Erythroblast (primary cell): ENCODE measurements around the gene BPIFA1.

ENCODE experiments used
- DNase-seq, 2 experiments: peaks; one replicate each; lab custom pipeline; 2025; lab: John Stamatoyannopoulos, UW
- GATA1 ChIP-seq: IDR thresholded peaks from 2 replicates; pipeline ENCODE4 v1.6.1; 2011; ENCODE audit warnings: low read depth, mild to moderate bottlenecking, control low read depth, low read length, moderate library complexity
- POLR2A ChIP-seq: IDR thresholded peaks from 2 replicates; pipeline ENCODE4 v1.6.1; 2011; ENCODE audit warnings: mild to moderate bottlenecking, low read length

Gene BPIFA1

DNA sequence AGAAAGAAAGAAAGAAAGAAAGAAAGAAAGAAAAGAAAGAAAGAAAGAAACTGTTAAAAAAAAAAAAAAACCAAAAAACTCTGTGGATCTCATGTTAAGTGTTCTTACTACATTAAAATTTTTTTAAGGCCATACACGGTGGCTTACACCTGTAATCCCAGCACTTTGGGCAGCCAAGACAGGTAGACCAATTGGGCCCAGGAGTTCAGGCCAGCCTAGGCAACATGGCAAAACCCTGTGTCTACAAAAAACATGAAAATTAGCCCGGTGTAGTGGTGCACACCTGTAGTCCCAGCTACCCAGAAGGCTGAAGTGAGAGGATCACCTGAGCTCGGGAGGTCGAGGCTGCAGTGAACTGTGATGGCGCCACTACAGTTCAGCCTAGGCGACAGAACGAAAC is 4.6 kb upstream of the BPIFA1 start:
- no peak for DNase-seq
- TF ChIP-seq POLR2A (no peak), GATA1 (no peak)

DNA sequence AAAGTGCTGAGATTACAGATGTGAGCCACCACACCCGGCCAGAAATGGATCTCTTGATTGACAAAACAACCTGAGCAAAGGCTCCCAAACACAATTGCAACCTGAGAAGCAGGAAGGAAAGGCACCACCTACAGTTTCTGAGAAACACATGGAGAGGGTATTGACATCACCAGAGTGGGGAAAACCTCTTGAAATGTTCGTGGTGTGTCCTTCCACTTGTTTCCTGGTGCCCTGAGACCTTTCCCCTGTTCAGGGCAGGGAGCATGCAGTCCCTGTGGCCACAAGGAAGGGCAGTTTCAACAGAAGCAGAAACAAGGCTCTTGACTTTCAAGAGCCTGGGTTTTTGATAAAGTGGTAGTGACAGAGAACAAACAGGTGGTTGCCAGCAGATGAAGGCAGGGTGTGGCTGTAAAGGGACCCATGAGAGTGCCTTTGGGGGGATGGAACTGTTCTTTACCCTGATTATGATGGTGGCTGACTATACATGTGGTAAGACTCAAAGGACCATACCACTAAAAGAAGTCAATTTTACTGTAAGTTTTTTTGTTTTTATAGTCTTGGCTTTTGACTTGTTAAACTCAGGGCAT is 3.2 kb upstream of the BPIFA1 start:
- TF ChIP-seq GATA1 = no peak
- no peak for TF ChIP-seq POLR2A
- no peak for DNase-seq

DNA sequence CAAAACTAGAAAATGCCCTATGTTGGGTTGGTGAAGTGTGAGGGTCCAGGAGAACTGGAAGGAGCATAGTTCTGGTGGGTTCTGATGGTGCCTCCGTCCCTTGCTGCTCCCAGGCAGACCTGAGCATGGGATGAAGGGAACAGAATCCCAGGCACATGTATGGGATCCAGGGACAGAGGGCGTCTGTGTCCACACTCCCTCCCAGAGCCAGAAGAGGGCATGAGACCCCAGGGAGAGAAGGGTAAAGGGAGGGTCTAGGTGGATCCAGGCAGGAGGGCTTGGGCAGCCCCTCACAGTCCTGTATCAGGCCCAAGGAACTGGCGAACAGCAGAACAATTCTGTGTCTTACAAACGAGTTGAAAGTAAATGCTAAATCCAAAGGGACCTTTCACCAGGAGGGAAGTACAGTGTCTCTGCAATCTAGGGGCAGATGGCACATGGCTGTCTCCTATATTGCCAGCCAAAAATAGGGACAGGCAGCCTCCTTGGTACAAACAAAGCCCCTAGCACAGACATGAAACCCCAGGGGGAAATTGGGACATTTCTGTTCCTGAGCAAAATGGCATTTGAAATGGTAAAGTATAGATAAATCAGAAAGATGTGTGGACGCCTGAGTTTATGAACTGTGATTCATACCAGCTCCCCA is 2.5 kb upstream of the BPIFA1 start:
- TF ChIP-seq GATA1 (no peak), POLR2A (no peak)
- DNase-seq = no peak

DNA sequence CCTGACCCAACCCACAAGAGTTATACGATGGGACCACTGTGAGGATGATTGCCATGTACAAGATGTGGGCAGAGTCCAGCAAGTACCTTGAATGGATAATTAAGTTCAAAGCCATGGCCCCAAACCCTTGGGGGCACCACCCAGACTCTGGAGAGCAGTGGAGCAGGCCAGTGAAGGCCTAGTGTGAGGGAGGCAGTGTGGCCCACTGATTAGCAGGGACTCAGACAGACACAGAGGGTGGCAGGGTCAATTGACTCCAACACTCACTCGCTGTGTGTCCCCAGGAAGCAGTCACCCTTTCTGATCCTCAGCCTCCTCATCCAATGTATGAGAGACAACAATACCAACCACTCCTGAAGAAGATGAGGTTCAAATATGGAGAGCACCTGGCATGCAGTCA is 1.7 kb upstream of the BPIFA1 start:
- no peak for DNase-seq
- TF ChIP-seq POLR2A (no peak), GATA1 (no peak)

DNA sequence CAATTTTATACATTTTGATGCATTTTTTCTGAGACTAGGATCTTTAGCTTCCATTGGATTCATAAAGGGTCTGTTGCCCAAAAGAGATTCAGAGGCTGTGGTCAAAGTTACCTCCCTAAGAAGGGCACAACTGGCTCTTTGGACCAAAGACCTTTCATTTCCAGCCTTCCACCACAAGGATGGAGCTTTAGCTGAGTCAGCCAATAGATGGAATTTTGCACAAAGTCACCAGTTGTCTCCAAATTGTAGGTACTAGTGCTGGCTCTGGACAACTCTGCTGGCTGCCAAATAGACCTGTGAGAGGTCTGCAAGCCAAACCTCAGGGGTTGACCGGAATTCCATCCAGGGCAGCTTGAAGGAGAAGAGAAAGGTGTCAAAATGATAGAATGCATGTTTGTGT is 555 bp downstream of the BPIFA1 start:
- no peak for DNase-seq
- TF ChIP-seq POLR2A (no peak), GATA1 (no peak)

DNA sequence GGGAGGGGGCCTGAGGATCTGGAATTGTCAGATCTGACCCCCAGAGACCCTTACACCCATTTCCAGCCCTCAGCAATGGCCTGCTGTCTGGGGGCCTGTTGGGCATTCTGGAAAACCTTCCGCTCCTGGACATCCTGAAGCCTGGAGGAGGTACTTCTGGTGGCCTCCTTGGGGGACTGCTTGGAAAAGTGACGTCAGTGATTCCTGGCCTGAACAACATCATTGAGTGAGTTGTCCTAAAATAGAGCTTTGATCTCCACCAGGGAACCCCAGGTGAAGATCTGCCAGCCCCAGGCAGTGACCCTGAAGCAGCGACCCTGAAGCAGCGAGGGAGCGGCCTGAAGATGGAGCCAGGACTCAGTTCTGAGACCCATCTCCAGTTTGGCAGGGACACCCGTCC is 2.2 kb downstream of the BPIFA1 start:
- DNase-seq = no peak
- TF ChIP-seq POLR2A (no peak), GATA1 (no peak)

DNA sequence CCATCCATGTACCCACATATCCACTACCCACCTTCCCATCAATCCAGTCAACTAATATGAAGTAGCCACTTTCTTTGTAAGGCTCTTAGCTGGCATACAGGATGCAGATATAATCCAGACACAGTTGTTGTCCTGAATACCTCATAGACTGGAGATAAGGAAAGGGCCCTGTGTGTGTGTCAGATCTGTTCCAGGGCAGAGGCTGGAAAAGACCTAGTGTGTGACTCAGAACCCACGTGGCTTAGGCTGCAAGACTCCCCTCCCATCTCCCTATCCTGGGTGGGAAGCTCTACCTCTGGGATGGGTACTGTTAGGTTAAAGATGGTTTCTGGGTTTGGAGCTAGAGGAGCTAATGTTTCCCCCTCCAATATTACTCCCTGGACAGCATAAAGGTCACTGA is 3.6 kb downstream of the BPIFA1 start:
- TF ChIP-seq GATA1 (no peak), POLR2A (no peak)
- no peak for DNase-seq

DNA sequence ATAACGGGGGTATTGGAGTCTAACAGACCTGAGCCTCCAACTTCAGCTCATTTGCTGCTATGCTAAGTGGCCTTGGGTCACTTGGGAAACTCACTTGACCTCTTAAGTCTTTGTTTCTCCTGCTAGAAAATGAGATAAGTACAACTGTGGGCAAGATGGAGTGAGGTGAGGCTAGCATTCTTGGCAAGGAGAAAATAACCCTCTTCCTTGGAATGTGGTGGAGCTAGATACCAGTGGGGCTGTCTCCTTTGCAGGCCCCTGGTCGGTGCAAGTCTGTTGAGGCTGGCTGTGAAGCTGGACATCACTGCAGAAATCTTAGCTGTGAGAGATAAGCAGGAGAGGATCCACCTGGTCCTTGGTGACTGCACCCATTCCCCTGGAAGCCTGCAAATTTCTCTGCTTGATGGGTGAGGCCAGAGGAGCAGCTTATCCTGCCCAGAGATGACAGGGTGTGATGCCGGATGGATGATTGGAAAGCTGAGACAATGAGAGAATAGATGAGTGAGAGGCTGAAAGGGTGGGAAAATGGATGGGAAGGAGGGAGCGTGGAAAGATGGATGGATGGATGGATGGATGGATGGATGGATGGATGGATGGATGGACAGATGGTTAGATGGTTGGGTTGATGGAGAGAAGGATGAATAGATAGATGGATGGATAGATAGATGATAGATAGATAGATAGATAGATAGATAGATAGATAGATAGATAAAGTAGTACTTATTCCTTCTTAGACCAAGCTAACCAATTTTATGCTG is 4.4 kb downstream of the BPIFA1 start:
- DNase-seq = no peak
- no peak for TF ChIP-seq POLR2A
- no peak for TF ChIP-seq GATA1

DNA sequence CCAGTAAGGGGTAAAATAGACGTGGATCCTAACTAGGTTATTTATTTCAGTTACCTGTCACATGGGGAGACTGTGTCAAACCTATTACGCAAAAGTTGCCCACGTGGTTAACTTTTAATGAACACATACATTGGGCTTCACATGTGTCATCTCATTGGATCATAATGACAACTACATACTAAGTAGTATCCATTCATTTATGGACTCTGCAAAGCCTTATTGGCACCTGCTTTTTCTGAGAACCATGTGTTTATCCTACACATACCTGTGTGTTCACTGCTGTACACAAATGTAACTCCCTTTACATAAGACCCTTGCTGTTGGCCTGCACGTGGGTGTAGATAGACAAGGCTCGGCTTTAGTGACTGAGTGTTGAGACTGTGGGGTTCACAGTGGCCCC is 5.1 kb downstream of the BPIFA1 start:
- DNase-seq = no peak
- no peak for TF ChIP-seq POLR2A
- no peak for TF ChIP-seq GATA1

DNA sequence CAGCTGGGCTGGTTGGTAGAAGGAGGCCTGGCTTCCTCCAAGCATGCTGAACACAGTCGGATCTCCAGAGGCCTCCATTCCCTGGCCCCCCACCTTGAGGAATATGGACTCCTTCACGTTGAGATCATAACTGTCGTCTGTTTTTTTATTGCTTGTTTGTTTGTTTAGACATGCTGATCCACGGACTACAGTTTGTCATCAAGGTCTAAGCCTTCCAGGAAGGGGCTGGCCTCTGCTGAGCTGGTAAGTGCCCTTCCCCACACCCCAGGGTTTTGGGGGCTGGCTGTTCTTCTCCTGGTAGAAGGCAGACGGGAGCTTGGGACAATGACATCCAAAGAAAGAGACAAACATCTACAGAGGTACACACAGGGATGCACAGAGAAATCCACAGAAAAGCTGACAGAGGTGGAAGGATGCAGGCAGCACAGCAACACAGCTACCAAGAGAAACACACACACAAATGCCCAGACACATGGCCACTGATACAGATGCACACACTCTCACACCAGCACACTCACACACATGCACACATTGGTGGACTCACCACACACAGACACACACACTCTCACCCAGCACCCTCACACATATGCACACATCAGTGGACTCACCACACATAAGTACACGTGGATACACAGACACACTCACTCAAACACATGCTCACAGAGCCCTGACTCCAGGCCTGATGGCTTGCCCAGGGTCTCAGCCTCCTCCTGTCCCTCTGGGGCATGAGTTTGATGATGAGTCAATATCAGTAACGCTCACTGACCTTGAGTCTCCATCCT is 6.7 kb downstream of the BPIFA1 start:
- TF ChIP-seq GATA1 = no peak
- no peak for TF ChIP-seq POLR2A
- no peak for DNase-seq

DNA sequence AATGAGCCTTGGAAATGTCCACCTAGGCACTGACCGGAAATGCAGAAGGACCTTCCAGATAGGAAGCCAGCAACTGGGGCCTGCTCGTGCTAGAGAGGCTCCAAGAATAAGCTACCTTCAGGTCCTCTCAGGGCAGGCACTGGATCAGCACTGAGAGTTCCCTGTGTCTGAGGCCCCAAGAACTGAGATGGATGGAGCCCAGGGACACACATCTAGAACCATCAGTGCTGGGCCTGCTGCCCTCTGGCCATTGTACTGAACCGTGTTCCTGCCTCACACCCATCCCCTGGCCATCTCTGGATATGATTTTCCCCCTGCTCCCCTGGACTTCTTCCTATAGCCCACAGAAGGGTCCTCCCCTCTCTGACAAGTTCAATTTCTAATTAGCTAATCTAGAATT is 10.3 kb downstream of the BPIFA1 start:
- no peak for TF ChIP-seq GATA1
- no peak for TF ChIP-seq POLR2A
- no peak for DNase-seq

DNA sequence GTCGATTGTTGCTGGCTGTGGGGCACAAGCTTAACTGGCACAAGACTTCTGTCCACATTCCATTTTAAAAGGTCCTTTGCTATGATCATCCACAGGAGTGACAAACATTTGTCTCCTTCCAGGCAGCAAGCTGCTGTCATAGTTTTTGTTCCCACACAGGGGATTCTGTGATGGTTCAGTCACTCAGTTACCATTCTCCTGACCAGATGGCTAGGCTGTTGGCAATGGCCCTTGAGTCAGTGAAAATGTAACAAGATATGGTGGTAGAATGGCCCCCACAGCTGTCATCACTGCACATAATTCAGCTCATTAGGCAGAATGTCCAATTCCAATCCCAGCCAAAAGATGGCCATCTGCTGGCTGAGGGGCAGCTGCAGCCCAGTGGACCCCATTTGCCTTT is 13.7 kb downstream of the BPIFA1 start:
- DNase-seq = no peak
- TF ChIP-seq GATA1 (no peak), POLR2A (no peak)

DNA sequence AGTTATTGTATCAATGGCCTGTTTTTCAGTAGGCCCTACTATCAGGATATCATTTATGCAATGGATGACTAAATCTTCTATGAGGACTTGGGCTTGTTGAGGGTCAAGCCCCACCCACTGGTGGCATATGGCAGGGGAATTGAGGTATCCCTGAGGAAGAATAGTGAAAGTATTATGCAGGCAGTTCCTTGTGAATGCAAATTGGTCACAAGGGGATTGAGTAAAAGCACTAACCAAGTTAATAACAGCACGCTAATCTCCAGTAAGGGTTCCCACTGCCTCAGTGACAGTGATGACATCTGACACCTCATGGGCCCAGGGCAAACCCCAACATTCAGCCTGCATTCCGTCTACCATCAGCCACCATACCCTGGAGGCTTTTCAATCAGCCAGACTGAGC is 14.9 kb downstream of the BPIFA1 start:
- TF ChIP-seq GATA1 = no peak
- no peak for TF ChIP-seq POLR2A
- no peak for DNase-seq

DNA sequence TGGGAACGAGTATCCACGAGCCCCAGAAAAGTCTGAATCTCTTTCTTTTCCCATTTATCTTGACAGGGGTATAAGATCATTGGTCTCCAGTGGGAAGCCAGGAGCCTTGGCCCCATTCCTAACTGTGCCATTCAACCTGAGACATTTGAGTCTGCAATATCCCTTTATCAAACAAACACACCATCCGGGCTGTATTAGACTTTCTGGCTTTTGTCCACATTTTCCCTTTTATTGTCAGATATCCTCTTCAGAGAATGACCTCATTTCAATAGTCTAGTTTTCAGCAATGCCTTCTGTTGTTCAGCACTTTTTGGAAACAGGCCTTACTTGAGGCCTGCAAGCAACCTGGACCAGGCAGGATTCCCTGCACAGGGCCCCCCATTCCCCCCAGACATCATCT is 15.7 kb downstream of the BPIFA1 start:
- no peak for TF ChIP-seq POLR2A
- TF ChIP-seq GATA1 = no peak
- no peak for DNase-seq
